HepG2 (cell line): ENCODE results near the gene CARHSP1. TPM values are rescaled to one million over a fixed set of nuclear protein-coding genes. Genes with fewer than 3 reads are reported as not detected.

Experiments used
- ATAC-seq: fragments of 200-7000 bp; cut with Tn5 transposase; 3 replicates; pipeline ENCODE4 v1.9.1; 2020; ENCODE audit warnings: mild to moderate bottlenecking, moderate library complexity
- BruUV-seq: library from RNA; stranded (reverse); fragments of 400-500 nt; replicated peaks from 2 replicates; lab custom pipeline; 2021; lab: Mats Ljungman, UMichigan
- CTCF ChIA-PET: fragments of 300-600 bp; formaldehyde crosslinking; extraction: SDS; loops from one replicate; lab custom pipeline; 2021; ENCODE audit warnings: low total read pairs, inconsistent platforms, low intra/inter-chr PET ratio; lab: Yijun Ruan, JAX
- POLR2A ChIA-PET: fragments of 350-600 bp; sonication (Branson Sonifier 250); formaldehyde crosslinking; loops from one replicate; lab custom pipeline; 2020; ENCODE audit warnings: antibody characterized with exemption, inconsistent platforms; lab: Yijun Ruan, JAX
- DNase-seq: peaks from one replicate; pipeline ENCODE4 v3.0.0-alpha.2; 2015; ENCODE audit warnings: low spot score
- FAIRE-seq: peaks from 3 replicates; lab custom pipeline; 2011; peaks lifted over from hg19 to GRCh38; lab: Jason Lieb, UNC
- H2AFZ ChIP-seq: one replicate; pipeline ENCODE4 v1.6.1; 2011; ENCODE audit warnings: low read length, inconsistent platforms
- H3K27ac ChIP-seq: fragments of 300-600 bp; 3 replicates; pipeline ENCODE4 v1.8.0; 2011; ENCODE audit warnings: mixed run types, mild to moderate bottlenecking, mixed read lengths, low read length, inconsistent platforms; ENCODE audit not compliant: insufficient read depth; ENCODE audit errors: extremely low read length
- H3K27me3 ChIP-seq, 2 experiments: fragments of 200-600 bp in 1 of 2; 2 replicates in 1 of 2; 3 replicates in 1 of 2; pipeline versions ENCODE4 v1.6.0 to v1.8.0; 2011; ENCODE audit warnings: low read length in 2 of 2, mild to moderate bottlenecking in 2 of 2, moderate library complexity in 2 of 2, inconsistent platforms in 1 of 2; ENCODE audit not compliant: insufficient read depth in 2 of 2, control insufficient read depth in 1 of 2
- H3K36me3 ChIP-seq, 2 experiments: fragments of 200-600 bp in 1 of 2; replicated peaks in 1 of 2; 2 replicates in 1 of 2; 3 replicates in 1 of 2; pipeline versions ENCODE4 v1.5.1 to v1.8.0; 2011; ENCODE audit warnings: low read length in 2 of 2, inconsistent platforms in 1 of 2; ENCODE audit not compliant: insufficient read depth in 2 of 2, control insufficient read depth in 1 of 2
- H3K4me1 ChIP-seq: 2 replicates; pipeline ENCODE4 v1.5.1; 2012; ENCODE audit warnings: low read length, inconsistent platforms; ENCODE audit not compliant: insufficient read depth
- H3K4me2 ChIP-seq: 2 replicates; pipeline ENCODE4 v1.6.0; 2011; ENCODE audit warnings: low read depth, low read length, inconsistent platforms
- H3K4me3 ChIP-seq, 3 experiments: fragments of 200-600 bp in 1 of 3; sonication (generic), shearing (Covaris generic) in 1 of 3; replicated peaks in 1 of 3; 2 replicates each; pipeline ENCODE4 v1.5.1; 2011 to 2016; ENCODE audit warnings: low read length in 3 of 3, inconsistent platforms in 2 of 3, low read depth in 2 of 3, mild to moderate bottlenecking in 2 of 3, control low read depth in 1 of 3, mixed read lengths in 1 of 3; ENCODE audit not compliant: insufficient read depth in 1 of 3
- H3K79me2 ChIP-seq: one replicate; pipeline ENCODE4 v1.6.1; 2011; ENCODE audit warnings: low read length, inconsistent platforms; ENCODE audit not compliant: insufficient read depth
- H3K9ac ChIP-seq: 2 replicates; pipeline ENCODE4 v1.6.0; 2011; ENCODE audit warnings: mild to moderate bottlenecking, low read depth, low read length, inconsistent platforms; ENCODE audit not compliant: insufficient read depth
- H3K9me3 ChIP-seq: 2 replicates; pipeline ENCODE4 v1.5.1; 2012; ENCODE audit warnings: mild to moderate bottlenecking, low read length
- H4K20me1 ChIP-seq: 2 replicates; pipeline ENCODE4 v1.6.0; 2011; ENCODE audit warnings: inconsistent platforms, mild to moderate bottlenecking, low read length, moderate library complexity; ENCODE audit not compliant: insufficient read depth
- BCL6 ChIP-seq: IDR thresholded peaks from 2 replicates; pipeline ENCODE4 v1.6.1; 2016; ENCODE audit warnings: missing genetic modification reagents, missing compliant biosample characterization
- BORCS8-MEF2B ChIP-seq: sonication (generic); formaldehyde crosslinking; IDR thresholded peaks from 2 replicates; pipeline ENCODE4 v1.8.0; 2022; ENCODE audit warnings: mild to moderate bottlenecking, missing genetic modification reagents
- CBFB ChIP-seq: sonication (generic); formaldehyde crosslinking; IDR thresholded peaks from 2 replicates; pipeline ENCODE4 v1.4.0; 2020; ENCODE audit warnings: missing genetic modification reagents
- HHEX ChIP-seq: IDR thresholded peaks from 2 replicates; pipeline ENCODE4 v1.6.1; 2016; ENCODE audit warnings: control low read depth
- PAF1 ChIP-seq: IDR thresholded peaks from 2 replicates; pipeline ENCODE4 v1.6.1; 2016; ENCODE audit warnings: missing genetic modification reagents, missing compliant biosample characterization
- TAF15 ChIP-seq: fragments of 200-400 bp; formaldehyde crosslinking; IDR thresholded peaks from one replicate; pipeline ENCODE4 v1.6.1; 2018; ENCODE audit warnings: mild to moderate bottlenecking, low read depth, low read length; ENCODE audit not compliant: poor library complexity, severe bottlenecking
- ZNF850 ChIP-seq: sonication (generic); formaldehyde crosslinking; conservative IDR thresholded peaks from 2 replicates; pipeline ENCODE4 v1.9.0; 2021; ENCODE audit warnings: mild to moderate bottlenecking, missing genetic modification reagents
- WGBS: methylation state at CpG from one replicate; pipeline ENCODE4 v1.1.6; 2017; ENCODE audit warnings: low lambda C conversion rate; 5-methylcytosine and 5-hydroxymethylcytosine counted together
- in situ Hi-C: cut with HindIII; loops from 2 replicates; pipeline ENCODE4 v1.10.0; 2017; ENCODE audit warnings: low pct_unique_long_range_greater_than_20kb; ENCODE audit not compliant: extremely low pct_ligation_motif_present
- intact Hi-C: fragments of 100-400 bp; cut with micrococcal nuclease; formaldehyde crosslinking; loops from one replicate; pipeline ENCODE4 v1.10.0; 2022; ENCODE audit not compliant: unreplicated experiment
- polyA plus RNA-seq, 8 experiments: library from polyadenylated mRNA; depleted of rRNA in 3 of 8; stranded (reverse) in 7 of 8; unstranded in 1 of 8; fragments of >200 nt; fragmentation: Illumina TruSeq in 4 of 8; extraction: Trizol in 4 of 8; gene quantifications; 2 replicates each; pipeline versions ENCODE4 v1.2.1 to v1.2.3, GENCODE V29; 2011 to 2016; ENCODE audit warnings: low read depth in 4 of 8, missing spikeins in 1 of 8, mixed read lengths in 1 of 8; ENCODE audit not compliant: insufficient read depth in 1 of 8
- total RNA-seq, 5 experiments: library from RNA; depleted of rRNA; stranded (reverse); fragments of >200 nt; fragmentation: Illumina TruSeq; extraction: Trizol; gene quantifications; 2 replicates each; pipeline ENCODE4 v1.2.3, GENCODE V29; 2016; ENCODE audit warnings: low read depth in 1 of 5
- TF ChIP-seq, protein P1 (sequence below): sonication (generic); formaldehyde crosslinking; IDR thresholded peaks from 2 replicates; pipeline ENCODE4 v1.4.0; 2020; ENCODE audit warnings: missing genetic modification reagents
- TF ChIP-seq, protein P2 (sequence below): sonication (generic); formaldehyde crosslinking; IDR thresholded peaks from 2 replicates; pipeline ENCODE4 v1.8.0; 2022; ENCODE audit warnings: missing genetic modification reagents, mild to moderate bottlenecking, borderline replicate concordance
- TF ChIP-seq, protein P3 (sequence below): sonication (generic); formaldehyde crosslinking; IDR thresholded peaks from 2 replicates; pipeline ENCODE4 v1.5.0; 2020; ENCODE audit warnings: missing genetic modification reagents
- TF ChIP-seq, protein P4 (sequence below): sonication (generic); formaldehyde crosslinking; IDR thresholded peaks from 2 replicates; pipeline ENCODE4 v1.8.0; 2022; ENCODE audit warnings: mild to moderate bottlenecking, missing genetic modification reagents; ENCODE audit not compliant: insufficient replicate concordance
- TF ChIP-seq, protein P5 (sequence below): sonication (generic); formaldehyde crosslinking; IDR thresholded peaks from 2 replicates; pipeline ENCODE4 v1.8.0; 2022; ENCODE audit warnings: mild to moderate bottlenecking, missing genetic modification reagents
- TF ChIP-seq, protein P6 (sequence below): sonication (generic); formaldehyde crosslinking; IDR thresholded peaks from 2 replicates; pipeline ENCODE4 v1.5.0; 2020; ENCODE audit warnings: mild to moderate bottlenecking, missing genetic modification reagents

CARHSP1 gene
- total and polyA plus RNA-seq, 2 of the 13 experiments (the other 11 are each of a cell fraction or from before 2014, with no cell fraction given): 173 to 345 TPM

DNA sequence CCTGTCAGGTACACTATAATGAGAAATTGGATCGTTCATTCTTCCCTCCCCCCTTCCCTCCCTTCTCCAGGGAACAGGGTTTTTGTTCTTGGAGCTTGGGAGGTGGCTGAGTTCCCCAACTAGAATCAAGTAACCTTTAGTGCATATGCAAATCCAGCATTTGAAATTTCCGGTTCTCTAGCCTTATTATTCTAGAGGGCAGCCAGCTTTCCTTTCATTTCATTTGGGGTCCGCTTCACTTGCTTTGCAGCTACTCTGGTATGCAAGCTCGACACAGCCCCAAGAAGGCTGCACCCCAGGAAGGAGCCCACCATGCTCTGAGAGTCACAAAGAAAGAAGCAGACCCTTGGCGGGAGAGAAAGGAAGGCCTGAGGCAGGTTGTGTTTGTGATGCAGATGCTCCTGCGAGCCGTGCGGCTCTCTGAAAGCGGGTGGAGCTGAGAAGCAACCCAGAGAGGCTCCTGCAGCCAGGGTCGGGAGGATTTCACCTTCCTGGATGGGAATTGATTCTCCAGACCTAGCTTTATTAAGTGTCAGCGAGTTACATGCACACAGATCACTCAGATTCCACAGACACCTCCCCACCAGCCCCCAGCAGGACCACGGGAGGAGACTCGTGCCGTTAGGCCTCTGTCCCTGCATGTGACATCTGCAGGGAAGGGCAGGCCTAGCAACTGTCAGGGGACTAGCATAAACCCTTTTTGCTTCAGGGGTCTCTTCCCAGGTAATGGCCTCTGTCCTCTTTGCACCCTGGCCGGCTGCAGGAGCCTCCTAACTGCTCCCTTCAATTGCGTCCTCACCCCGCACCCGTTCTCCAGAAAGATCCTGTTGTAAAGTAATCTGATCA lies 36.7 kb downstream of the CARHSP1 start:
- Histone ChIP-seq H3K36me3 (peaks cover 34 to 52% of the 10 kb centered on the region in 2 experiments), H3K27ac (no peak overlapping the region), H4K20me1 (peaks cover 18% of the 10 kb centered on the region), H3K27me3 (no peaks in the 10 kb centered on the region), H3K79me2 (peaks cover 28% of the 10 kb centered on the region), H3K4me1 (no peaks in the 10 kb centered on the region), H3K4me2 (no peak overlapping the region), H3K4me3 (no peak overlapping the region), H3K9ac (no peak overlapping the region), H3K9me3 (no peaks in the 10 kb centered on the region), H2AFZ (no peak overlapping the region)
- in situ Hi-C loops: no loop called here
- BruUV-seq: no TSS peak
- ChIA-PET POLR2A (no interaction called here), CTCF (no interaction called here)
- ATAC-seq: peak; percentile 35
- intact Hi-C loops: no loop called here
- DNase-seq: no peak
- WGBS: 97% methylated on average over 18 of the region's 18 CpGs
- no peak for FAIRE-seq
- TF ChIP-seq BCL6 (CRISPR knock-in tag) (no peak), BORCS8-MEF2B (CRISPR knock-in tag) (no peak), CBFB (CRISPR knock-in tag) (no peak), ZNF850 (CRISPR knock-in tag) (no peak), PAF1 (no peak), HHEX (CRISPR knock-in tag) (no peak), TAF15 (no peak)
- TF ChIP-seq, protein P1, sequence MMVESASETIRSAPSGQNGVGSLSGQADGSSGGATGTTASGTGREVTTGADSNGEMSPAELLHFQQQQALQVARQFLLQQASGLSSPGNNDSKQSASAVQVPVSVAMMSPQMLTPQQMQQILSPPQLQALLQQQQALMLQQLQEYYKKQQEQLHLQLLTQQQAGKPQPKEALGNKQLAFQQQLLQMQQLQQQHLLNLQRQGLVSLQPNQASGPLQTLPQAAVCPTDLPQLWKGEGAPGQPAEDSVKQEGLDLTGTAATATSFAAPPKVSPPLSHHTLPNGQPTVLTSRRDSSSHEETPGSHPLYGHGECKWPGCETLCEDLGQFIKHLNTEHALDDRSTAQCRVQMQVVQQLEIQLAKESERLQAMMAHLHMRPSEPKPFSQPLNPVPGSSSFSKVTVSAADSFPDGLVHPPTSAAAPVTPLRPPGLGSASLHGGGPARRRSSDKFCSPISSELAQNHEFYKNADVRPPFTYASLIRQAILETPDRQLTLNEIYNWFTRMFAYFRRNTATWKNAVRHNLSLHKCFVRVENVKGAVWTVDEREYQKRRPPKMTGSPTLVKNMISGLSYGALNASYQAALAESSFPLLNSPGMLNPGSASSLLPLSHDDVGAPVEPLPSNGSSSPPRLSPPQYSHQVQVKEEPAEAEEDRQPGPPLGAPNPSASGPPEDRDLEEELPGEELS (CRISPR knock-in tag): no peak
- TF ChIP-seq, protein P2, sequence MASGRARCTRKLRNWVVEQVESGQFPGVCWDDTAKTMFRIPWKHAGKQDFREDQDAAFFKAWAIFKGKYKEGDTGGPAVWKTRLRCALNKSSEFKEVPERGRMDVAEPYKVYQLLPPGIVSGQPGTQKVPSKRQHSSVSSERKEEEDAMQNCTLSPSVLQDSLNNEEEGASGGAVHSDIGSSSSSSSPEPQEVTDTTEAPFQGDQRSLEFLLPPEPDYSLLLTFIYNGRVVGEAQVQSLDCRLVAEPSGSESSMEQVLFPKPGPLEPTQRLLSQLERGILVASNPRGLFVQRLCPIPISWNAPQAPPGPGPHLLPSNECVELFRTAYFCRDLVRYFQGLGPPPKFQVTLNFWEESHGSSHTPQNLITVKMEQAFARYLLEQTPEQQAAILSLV (CRISPR knock-in tag): no peak
- TF ChIP-seq, protein P3, sequence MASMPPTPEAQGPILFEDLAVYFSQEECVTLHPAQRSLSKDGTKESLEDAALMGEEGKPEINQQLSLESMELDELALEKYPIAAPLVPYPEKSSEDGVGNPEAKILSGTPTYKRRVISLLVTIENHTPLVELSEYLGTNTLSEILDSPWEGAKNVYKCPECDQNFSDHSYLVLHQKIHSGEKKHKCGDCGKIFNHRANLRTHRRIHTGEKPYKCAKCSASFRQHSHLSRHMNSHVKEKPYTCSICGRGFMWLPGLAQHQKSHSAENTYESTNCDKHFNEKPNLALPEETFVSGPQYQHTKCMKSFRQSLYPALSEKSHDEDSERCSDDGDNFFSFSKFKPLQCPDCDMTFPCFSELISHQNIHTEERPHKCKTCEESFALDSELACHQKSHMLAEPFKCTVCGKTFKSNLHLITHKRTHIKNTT (CRISPR knock-in tag): no peak
- TF ChIP-seq, protein P4, sequence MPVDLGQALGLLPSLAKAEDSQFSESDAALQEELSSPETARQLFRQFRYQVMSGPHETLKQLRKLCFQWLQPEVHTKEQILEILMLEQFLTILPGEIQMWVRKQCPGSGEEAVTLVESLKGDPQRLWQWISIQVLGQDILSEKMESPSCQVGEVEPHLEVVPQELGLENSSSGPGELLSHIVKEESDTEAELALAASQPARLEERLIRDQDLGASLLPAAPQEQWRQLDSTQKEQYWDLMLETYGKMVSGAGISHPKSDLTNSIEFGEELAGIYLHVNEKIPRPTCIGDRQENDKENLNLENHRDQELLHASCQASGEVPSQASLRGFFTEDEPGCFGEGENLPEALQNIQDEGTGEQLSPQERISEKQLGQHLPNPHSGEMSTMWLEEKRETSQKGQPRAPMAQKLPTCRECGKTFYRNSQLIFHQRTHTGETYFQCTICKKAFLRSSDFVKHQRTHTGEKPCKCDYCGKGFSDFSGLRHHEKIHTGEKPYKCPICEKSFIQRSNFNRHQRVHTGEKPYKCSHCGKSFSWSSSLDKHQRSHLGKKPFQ (CRISPR knock-in tag): no peak
- TF ChIP-seq, protein P5, sequence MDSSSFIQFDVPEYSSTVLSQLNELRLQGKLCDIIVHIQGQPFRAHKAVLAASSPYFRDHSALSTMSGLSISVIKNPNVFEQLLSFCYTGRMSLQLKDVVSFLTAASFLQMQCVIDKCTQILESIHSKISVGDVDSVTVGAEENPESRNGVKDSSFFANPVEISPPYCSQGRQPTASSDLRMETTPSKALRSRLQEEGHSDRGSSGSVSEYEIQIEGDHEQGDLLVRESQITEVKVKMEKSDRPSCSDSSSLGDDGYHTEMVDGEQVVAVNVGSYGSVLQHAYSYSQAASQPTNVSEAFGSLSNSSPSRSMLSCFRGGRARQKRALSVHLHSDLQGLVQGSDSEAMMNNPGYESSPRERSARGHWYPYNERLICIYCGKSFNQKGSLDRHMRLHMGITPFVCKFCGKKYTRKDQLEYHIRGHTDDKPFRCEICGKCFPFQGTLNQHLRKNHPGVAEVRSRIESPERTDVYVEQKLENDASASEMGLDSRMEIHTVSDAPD (CRISPR knock-in tag): no peak
- TF ChIP-seq, protein P6, sequence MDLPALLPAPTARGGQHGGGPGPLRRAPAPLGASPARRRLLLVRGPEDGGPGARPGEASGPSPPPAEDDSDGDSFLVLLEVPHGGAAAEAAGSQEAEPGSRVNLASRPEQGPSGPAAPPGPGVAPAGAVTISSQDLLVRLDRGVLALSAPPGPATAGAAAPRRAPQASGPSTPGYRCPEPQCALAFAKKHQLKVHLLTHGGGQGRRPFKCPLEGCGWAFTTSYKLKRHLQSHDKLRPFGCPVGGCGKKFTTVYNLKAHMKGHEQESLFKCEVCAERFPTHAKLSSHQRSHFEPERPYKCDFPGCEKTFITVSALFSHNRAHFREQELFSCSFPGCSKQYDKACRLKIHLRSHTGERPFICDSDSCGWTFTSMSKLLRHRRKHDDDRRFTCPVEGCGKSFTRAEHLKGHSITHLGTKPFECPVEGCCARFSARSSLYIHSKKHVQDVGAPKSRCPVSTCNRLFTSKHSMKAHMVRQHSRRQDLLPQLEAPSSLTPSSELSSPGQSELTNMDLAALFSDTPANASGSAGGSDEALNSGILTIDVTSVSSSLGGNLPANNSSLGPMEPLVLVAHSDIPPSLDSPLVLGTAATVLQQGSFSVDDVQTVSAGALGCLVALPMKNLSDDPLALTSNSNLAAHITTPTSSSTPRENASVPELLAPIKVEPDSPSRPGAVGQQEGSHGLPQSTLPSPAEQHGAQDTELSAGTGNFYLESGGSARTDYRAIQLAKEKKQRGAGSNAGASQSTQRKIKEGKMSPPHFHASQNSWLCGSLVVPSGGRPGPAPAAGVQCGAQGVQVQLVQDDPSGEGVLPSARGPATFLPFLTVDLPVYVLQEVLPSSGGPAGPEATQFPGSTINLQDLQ (CRISPR knock-in tag): no peak
